HG02840 (cell line): ENCODE results near the gene ECHS1.
"Not testable (repeated sequence)": the region's sequence is repeated elsewhere in the genome, so short reads cannot be mapped to it uniquely, and the experiment has no call there.

ENCODE experiments used
- ATAC-seq: cut with Tn5 transposase; IDR thresholded peaks from one replicate; pipeline ENCODE4 v1.9.1; 2021; ENCODE audit warnings: mild to moderate bottlenecking, moderate library complexity, moderate number of reproducible peaks; ENCODE audit not compliant: unreplicated experiment, low FRiP score

The ECHS1 gene

GRCh38 chr10:133379801-133380666, 6.9 kb upstream of the ECHS1 start:
- no peak for ATAC-seq

- peak; percentile 53 for ATAC-seq
Measured at GRCh38 chr10:133379152-133379800, 6.1 kb upstream of the ECHS1 start, which contains the start of gene PAOX. PAOX (plus strand) TSS chr10:133379262; CDS start chr10:133379317, 55 bp downstream.

- peak; percentile 49 for ATAC-seq
Measured at GRCh38 chr10:133378251-133379096, 5.3 kb upstream of the ECHS1 start.

DNA sequence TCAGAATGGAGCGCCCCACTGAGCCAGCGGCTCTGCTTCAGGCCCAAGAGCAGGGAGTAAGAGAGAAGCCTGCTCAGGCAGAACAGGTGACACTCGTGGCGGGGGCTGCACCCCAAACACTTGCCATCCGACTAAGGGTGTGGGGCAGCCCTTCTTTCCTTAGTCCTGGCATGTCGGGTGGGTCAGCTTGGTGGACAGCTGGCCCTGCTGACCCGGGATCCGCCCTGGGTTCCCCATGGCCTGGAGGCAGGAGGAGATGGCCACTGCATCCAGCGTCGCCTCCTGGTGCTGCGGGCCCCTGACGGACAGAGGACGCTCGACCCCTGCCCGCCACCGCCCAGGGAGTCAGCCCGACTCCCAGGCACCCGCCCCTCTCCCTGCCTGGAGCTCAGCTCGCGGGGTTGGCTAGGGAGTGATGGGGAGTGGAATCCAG, 4.7 kb upstream of the ECHS1 start:
- ATAC-seq = no peak

DNA sequence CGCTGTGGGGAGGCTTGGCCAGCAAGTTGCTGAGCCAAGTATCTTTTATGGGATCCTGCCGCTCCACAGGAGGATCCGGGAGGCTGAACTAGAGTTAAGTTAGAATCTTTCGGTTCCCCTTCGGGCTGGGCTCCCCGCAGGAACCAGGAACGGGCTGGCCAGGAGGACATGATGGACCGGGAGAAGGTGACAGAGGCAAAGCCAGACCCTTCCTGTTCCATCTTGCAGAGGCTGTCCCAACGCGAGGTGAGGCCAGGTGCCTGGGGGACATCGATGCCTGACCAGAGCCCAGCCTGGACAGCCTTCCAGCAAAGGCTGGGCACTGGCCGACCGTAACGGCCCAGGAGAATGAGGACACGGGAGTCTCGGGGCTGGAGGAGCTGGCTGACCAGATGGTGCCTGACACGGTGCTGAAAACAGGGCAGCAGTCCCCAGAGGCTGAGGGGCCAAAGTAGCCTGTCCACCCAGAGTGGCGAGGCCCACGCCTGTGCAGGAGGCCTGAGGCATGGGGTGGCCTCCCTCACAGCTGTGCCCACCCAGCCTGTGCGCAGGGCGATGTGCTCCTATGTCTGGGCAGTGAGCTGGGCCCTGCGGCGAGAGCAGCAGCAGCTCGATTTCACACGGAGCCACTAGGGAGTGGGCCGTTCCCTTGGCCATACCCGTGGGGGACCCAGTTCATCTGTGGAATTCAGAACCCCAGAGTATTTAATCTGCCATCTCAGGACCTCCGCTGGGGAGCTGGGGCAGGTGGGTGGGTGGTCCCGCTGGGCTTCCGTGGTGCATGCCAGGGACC, 4.1 kb upstream of the ECHS1 start:
- ATAC-seq = no peak

DNA sequence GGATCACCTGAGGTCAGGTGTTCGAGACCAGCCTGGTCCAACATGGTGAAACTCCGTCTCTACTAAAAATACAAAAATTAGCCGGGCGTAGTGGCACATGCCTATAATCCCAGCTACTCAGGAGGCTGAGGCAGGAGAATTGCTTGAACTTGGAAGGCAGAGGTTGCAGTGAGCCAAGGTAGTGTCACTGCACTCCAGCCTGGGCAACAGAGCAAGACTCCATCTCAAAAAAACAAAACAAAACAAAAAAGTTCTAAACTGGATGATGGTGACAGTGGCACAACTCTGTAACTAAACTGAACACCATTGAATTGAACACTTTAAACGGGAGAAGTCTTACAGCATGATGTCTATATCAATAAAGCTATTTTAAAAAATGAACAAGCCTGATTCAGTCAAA, 3.0 kb upstream of the ECHS1 start:
- ATAC-seq = not testable (repeated sequence)

DNA sequence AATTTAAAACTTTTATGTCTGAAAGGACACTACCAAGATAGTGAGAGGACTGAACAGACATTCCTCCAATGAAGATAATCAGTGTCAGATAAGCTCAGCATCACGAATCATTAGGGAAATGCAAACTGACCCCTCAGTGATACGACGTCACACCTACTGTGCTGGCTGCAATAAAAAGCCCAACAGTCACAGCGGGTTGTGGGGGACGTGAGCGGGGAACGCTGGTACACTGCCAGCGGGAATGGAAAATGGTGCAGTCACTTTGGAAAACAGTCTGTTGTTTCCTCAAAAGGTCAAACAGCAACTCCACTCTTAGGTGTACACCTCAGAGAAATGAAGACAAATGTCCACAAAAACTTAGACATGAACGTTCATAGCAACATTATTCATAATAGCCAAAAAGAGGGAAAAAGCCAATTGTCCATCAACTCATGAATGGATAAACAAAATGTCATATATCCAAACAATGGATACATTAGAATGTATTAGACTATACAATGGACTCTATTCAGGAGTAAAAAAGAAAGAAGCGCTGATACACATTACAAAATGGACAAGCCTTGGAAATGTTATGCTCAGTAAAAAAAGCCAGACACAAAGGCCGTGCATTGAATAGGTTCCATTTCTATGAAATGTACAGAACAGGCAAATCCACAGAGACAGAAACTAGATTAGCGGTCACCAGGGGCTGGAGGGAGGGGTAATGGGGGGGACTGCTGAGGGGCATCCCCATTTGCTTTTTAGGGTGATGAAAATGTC, 2.4 kb upstream of the ECHS1 start:
- ATAC-seq = no peak

GRCh38 chr10:133372507-133372906, 647 bp downstream of the ECHS1 start:
- ATAC-seq = no peak

- no peak for ATAC-seq
Measured at GRCh38 chr10:133370030-133370786, 2.9 kb downstream of the ECHS1 start.

- no peak for ATAC-seq
Measured at GRCh38 chr10:133368153-133368552, 5.0 kb downstream of the ECHS1 start.

- ATAC-seq = not testable (repeated sequence)
Measured at GRCh38 chr10:133367461-133367860, 5.7 kb downstream of the ECHS1 start.

DNA sequence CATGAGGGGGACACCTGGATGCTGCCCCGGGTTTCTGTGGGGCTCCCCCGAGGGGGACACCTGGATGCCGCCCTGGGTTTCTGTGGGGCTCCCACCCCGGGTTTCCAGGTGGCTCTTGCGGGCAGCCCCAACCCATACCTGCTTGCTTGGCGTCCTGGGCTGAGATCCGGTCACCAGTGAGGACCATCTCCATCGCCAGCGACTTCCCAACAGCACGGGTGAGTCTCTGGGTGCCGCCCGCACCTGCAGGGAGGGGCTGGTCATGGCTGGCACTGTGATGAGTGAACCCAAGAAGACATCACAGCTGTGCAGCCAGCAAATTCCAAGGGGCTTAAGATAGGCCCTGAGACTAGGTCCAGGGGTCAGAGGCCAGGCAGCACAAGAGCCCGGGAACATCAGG, 6.4 kb downstream of the ECHS1 start:
- ATAC-seq = no peak

- no peak for ATAC-seq
Measured at GRCh38 chr10:133366130-133366478, 7.0 kb downstream of the ECHS1 start.

DNA sequence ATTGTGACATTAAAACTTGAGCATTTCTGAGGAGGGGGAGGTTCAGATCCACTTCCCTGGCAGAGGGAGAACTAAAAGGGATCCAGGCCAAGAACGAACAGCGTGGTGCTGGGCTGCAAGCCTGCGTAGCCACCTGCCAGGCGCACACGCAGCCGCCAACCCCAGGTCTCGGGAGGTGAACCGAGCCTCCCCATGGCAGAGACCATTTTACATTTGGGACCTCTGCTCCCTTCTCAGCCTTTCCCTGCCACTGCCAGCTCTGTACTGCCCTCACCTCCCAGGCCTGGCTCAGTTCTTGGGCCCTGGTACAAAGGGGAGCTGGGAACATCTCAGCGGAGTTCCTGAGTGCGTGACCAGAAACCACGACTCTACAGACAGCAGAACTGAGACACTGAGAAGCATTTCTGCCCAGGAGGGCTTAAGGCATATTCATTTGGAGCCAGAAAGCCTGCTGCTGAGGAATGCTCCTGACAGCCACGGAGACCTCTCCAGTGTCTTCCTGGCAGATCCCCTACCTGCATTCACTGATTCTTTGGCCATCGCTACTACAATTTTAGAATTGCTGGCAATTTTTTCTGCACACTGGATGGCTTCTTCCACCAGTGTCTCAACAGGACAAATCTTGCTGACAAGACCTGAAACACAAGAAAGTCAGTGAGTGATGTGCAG, 7.6 kb downstream of the ECHS1 start:
- ATAC-seq = no peak

DNA sequence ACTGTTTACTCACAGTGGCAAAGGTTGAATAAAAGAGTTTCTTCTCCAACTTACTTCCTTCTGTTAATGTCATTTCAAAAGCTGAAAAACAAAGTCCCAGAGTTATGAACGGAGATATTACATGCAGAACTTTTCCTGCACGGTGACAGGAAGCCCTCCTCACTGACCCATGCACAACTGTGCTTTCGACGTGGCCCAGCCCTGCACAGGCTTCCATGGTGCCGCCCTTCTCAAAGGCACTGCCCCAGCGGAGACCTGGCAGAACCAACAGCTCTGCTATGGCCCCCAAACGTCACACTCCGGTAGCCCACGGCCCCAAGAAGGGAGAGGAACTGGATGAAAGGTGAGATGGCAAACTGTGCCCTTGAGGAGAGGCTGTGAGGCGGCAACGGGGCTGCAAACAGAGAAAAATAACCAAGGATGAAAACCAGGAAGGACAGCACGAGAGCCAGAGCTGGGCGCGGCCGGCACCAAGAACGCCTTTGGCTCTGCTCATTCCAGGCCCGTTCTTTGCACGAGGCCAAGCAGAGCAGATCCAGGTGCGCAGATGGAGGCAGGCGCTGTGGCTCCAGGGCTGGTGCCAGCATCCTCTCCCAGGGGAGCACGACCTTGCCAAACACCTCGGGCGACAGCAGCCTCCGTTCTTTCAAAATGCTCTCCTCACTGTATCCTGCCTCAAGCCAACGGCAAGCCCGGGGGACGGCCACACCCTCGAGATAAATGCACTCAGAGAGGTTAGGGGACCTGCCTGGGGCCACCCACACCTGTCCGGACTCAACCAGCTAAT, 8.3 kb downstream of the ECHS1 start:
- no peak for ATAC-seq

DNA sequence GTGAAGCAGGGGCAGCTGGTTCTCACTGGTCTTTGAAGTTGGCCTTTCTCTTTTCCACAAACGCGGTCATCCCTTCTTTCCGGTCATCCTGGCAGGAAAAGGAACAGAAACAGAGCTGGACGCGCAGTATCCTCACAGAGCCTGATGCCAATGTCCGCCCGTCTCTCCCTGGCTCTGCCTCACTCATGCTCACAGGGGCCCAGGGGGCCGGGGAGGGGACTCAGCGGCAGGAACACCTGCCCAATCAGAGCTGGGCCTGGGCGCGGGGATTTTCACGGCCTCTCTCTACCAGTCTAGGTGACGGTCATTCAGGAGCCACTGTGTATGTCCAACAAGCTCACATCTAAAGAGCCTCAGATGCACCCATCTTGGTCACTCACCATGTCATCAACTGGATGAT, 10.3 kb downstream of the ECHS1 start:
- ATAC-seq = no peak

GRCh38 chr10:133361773-133362441, 11.2 kb downstream of the ECHS1 start:
- ATAC-seq = no peak
